HepG2 (cell line): ENCODE results near the gene STX10.

ENCODE experiments used
- RBFOX2 ChIP-seq: fragments of 200-400 bp; formaldehyde crosslinking; IDR thresholded peaks from 2 replicates; pipeline ENCODE4 v1.6.1; 2017; ENCODE audit warnings: low read depth, mild to moderate bottlenecking, low read length
- THAP11 ChIP-seq: IDR thresholded peaks from 2 replicates; pipeline ENCODE4 v1.6.1; 2016; ENCODE audit warnings: missing biosample characterization, missing genetic modification reagents
- ZNF205 ChIP-seq: IDR thresholded peaks from 2 replicates; pipeline ENCODE4 v1.6.1; 2018; ENCODE audit warnings: missing biosample characterization, missing genetic modification reagents
- TF ChIP-seq, protein P1 (sequence below): sonication (generic); formaldehyde crosslinking; conservative IDR thresholded peaks from 2 replicates; pipeline ENCODE4 v1.4.0; 2020; ENCODE audit warnings: missing genetic modification reagents

DNA sequence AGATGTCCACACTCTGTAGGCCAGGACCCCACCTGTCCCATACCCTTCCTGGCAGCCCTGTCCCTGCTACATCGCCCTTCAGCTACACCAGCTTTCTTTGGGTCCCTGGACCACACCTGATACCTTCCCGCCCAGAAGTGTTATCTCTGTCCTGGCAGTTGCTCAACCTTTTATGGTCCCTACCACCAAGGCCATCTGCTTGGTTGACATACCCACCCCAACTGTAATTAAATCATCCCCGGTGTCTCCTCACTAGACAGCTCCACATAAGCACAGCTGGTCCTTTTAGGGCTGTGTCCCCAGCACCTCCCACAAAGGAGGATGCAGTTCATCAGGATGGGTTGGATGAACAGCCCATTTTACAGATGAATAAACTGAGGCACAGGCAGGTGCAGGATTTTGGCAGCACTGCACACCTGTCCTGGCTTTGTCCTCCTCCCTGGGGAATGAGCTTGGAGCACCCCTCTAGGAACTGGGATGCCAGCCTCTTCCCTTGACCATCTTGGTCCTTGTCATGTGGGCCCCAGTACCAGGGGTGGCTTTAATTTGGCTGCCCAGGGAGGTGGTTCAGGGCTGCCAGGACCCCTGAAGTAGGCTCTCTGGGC lies 19.2 kb downstream of the STX10 start:
- TF ChIP-seq, protein P1, sequence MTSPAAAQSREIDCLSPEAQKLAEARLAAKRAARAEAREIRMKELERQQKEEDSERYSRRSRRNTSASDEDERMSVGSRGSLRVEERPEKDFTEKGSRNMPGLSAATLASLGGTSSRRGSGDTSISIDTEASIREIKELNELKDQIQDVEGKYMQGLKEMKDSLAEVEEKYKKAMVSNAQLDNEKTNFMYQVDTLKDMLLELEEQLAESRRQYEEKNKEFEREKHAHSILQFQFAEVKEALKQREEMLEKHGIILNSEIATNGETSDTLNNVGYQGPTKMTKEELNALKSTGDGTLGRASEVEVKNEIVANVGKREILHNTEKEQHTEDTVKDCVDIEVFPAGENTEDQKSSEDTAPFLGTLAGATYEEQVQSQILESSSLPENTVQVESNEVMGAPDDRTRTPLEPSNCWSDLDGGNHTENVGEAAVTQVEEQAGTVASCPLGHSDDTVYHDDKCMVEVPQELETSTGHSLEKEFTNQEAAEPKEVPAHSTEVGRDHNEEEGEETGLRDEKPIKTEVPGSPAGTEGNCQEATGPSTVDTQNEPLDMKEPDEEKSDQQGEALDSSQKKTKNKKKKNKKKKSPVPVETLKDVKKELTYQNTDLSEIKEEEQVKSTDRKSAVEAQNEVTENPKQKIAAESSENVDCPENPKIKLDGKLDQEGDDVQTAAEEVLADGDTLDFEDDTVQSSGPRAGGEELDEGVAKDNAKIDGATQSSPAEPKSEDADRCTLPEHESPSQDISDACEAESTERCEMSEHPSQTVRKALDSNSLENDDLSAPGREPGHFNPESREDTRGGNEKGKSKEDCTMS (CRISPR knock-in tag), result no peak
- TF ChIP-seq THAP11 (CRISPR knock-in tag) (no peak), ZNF205 (no peak), RBFOX2 (no peak)
